Body of pancreas (tissue), 4 donors: ENCODE results near the gene NECTIN1.

Experiments used
- CTCF ChIP-seq, 7 experiments: fragments of 450-650 bp in 4 of 7; fragments of 200-600 bp in 3 of 7; sonication (generic) in 3 of 7; IDR thresholded peaks; one replicate each; pipeline ENCODE4 v1.5.1; 2016 to 2019; ENCODE audit warnings: antibody characterized with exemption in 7 of 7
- POLR2A ChIP-seq, 3 donors: fragments of 450-650 bp; IDR thresholded peaks; one replicate each; pipeline ENCODE4 v1.6.1; 2016; ENCODE audit warnings: antibody characterized with exemption in 3 of 3, mild to moderate bottlenecking in 2 of 3

GRCh38 chr11:119758291-119758690 lies 29.3 kb upstream of the NECTIN1 start:
- TF ChIP-seq CTCF (IDR thresholded peaks at IDR 0.05), result no peak
- TF ChIP-seq POLR2A (IDR thresholded peaks at IDR 0.05), result no peak
